Left renal pelvis (tissue), 4 donors: Measurements from ENCODE around the gene EIF1AY. TPM values are rescaled to one million over a fixed set of nuclear protein-coding genes. Genes with fewer than 3 reads are reported as not detected.
"Not testable (repeated sequence)": the region's sequence is repeated elsewhere in the genome, so short reads cannot be mapped to it uniquely, and the experiment has no call there.

Experiments
- DNase-seq, 4 donors: peaks; one replicate each; pipeline ENCODE4 v3.0.0-alpha.2; 2013; ENCODE audit warnings: low read depth in 4 of 4, low spot score in 3 of 4
- polyA plus RNA-seq, 4 donors: library from polyadenylated mRNA; unstranded; fragments of 120-200 nt; gene quantifications; one replicate each; pipeline ENCODE4 v1.2.1, GENCODE V29; 2013; ENCODE audit not compliant: insufficient read length in 4 of 4

EIF1AY gene
- polyA plus RNA-seq: 10 to 100 TPM; 46.0 to 71.1 (median 55.3) TPM

DNA sequence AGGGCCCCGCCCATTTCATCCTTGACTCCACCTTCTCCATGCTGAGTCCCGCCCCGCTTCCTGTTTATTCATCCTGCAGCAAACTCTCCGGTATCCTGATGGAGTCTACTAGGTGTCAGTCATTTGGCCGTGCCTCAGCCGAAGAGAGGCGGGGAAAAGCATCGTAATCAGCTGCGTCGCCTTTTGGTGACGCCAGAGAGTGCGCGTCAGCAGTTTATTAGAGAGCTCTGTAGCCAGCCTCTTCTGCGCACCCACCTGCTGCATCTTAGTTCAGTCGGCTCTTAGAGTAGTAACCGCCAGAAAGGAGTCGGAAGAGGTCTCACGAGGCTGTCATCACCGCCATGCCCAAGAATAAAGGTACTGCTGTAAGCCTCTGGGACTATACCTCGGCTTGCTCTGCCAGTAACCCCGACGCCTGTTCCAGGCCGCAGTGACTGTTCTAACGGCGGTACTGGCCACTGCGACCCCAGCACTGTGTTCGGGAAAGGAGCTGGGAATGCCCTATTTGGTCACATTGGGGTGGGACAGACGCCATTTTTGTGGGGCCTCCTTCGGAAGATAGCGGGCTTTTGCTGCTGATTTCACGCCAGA lies at the start of gene EIF1AY:
EIF1AY (plus strand) TSS at position 246 of the 591 bp plus-strand sequence; CDS start at position 342, 96 bp downstream.
- peak; percentile 76 to 87 (median 86) for DNase-seq

DNA sequence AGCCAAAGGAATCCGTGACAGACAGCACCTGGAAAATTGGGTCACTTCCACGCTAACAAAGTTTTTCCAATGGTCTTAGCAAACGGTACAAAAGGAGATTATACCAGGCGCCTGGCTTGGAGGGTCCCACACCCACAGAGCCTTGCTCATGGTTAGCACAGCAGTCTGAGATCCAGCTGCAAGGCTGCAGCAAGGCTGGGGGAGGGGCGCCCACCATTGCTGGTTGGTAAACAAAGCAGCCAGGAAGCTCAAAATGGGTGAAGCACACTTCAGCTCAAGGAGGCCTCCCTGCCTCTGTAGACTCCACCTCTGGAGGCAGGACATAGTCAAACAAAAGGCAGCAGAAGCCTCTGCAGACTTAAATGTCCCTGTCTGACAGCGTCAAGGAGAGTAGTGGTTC lies 47.1 kb upstream of the EIF1AY start:
- DNase-seq: no peak

- no peak for DNase-seq
Measured at GRCh38 chrY:20538186-20538585, 37.4 kb upstream of the EIF1AY start.

- DNase-seq: no peak
Measured at GRCh38 chrY:20538933-20539332, 36.6 kb upstream of the EIF1AY start.

DNA sequence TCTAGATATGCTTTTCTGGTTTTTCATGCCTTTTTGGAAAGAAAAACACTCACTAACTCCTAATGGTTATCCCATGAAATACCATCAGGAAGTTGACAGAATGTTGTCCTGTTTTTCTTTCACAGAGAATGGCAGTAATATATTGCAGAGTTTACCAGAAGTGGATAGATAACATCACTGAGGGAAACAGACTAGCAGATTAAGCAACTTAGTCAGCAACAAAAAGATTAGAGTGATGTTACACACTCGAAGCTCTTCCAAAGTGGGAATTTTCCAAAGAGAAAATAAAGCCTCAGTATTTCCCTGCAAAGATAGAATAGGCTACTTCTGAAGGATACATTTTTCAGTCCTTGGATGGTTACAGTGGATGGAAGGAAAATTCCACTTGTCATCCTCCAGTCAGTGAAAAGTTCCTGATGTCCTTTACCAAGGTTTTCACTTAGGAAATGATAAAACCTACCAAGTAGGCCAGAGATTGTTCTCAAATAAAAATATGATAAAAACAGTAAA lies 31.1 kb upstream of the EIF1AY start:
- no peak for DNase-seq

DNA sequence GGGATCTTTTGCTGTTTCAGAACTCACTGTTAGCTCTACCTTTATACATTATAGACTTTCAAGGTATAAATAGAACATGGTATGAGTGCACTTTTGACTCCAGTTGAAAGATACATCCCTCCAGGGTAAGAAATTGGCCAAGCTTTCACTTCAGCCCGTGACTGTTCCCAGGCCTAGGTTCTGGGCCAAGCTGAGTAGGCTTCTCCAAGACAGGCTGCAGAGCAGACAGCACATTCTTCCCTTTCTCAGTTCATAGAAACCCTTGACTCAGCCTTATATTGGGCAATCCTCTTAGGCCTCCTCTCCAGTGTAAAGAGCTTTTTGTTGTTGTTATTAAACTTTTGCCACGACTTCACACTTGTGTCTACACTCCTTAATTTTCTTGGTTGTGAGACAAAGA lies 29.5 kb upstream of the EIF1AY start:
- DNase-seq: no peak

DNA sequence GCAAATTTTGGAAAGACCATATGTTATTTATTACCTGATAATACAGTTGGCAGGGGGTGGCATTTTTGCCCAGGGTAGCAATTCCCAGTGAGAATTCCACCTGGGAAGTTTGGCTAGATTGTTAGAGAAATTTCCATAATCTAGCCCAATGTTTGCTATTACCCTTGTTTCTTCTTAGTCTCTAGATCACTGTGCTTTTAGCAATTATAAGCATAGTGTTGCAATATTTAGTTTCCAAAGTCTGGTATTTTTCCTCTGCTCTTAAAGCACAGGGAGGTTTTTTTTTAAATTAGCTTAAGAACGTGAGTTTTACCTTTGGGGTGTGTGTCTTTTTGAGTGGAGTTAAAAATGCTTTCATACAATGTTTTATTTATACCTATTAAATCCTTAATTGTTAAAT lies 26.3 kb upstream of the EIF1AY start:
- DNase-seq: no peak

DNA sequence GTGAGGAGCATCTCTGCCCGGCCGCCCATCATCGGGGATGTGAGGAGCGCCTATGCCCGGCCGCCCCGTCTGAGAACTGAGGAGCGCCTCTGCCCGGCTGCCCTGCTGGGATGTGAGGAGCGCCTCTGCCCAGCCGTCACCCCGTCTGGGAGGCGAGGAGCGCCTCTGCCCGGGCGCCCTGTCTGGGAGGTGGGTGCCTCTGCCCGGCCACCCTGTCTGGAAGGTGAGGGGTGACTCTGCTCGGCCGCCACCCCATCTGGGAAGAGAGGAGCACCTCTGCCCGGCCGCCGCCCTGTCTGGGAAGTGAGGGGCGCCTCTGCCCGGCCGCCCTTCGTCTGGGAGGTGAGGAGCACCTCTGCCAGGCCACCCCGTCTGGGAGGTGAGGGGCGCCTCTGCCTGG lies 23.7 kb upstream of the EIF1AY start:
- no peak for DNase-seq

- not testable (repeated sequence) for DNase-seq
Measured at GRCh38 chrY:20552764-20553323, 22.7 kb upstream of the EIF1AY start.

DNA sequence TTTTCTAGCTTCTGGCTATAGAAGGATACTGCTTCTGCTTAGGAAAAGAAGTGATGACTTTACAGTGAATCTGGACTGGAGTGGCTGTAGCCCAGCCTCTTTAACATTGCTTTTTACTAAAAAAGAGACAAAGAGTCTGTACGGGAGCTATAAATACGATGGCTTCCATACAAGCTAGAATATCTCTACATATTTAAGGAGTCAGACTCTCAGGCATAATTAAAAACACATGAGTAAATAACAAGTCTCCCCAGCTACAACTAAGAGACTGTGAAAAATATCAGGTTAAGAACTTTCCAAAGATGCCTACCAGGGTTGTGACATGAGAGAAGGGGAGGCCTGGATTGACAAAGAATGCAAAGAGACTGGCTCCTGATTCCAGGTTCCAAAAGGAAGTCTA lies 19.8 kb upstream of the EIF1AY start:
- DNase-seq: no peak

DNA sequence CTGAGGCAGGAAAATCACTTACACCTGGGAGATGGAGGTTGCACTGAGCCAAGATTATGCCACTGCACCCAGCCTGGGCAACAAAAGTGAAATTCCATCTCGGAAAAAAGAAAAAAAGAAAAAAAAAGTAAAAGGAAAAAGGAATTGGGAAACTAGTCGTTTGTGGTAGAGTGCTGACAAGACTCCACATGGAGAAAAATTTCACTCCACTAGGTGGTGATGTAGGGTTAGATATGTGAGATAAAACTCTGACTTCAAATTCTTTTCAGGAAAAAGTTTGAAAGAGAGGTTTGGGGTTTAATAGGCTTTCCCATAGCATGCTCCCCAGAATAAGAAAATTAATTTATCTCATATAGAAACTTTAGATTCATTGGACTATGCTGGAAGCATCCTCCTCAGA lies 16.9 kb upstream of the EIF1AY start:
- DNase-seq: no peak

- DNase-seq: no peak
Measured at GRCh38 chrY:20559873-20560512, 15.6 kb upstream of the EIF1AY start.

DNA sequence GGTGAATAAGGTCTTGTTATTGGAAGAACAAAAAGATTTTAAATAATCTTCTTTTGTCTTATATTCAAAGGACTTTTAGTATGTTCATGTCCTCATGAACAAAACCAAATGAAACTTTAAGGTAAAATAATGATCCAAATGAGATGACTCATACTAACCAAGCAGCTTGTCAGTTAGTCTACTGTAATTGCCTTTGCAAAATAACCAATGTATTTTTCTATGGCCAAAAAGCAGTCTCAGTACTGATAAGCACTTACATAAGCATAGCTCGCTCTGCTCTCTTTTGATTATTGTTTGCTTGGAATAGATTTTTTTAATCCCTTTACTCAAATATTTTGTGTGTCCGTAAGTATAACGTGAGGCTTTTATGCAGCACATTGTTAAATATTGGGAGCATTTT lies 4.3 kb upstream of the EIF1AY start:
- DNase-seq: no peak

GRCh38 chrY:20576506-20576905 lies 930 bp downstream of the EIF1AY start:
- no peak for DNase-seq

GRCh38 chrY:20578206-20578605 lies 2.6 kb downstream of the EIF1AY start:
- DNase-seq: no peak

GRCh38 chrY:20581687-20582086 lies 6.1 kb downstream of the EIF1AY start:
- no peak for DNase-seq

DNA sequence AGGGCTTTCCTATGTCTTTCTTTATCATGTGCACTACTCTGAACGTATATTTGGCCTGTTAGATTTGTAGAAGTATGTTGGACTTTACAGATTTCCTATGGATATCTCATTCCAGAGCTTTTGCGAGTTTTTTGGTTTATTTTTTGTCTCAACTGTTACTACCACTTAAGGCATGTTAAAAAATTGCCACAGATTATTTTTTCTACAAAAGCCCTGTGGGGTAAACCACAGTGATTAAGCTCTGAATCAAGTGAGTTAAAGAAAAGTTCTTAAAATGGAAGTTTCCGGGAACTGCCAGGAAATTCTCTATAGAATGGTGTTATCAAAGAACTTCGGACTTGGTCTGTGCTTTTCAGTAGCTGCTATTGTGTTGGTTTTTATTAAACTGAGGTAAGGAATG lies 10.6 kb downstream of the EIF1AY start:
- DNase-seq: no peak

Other genes starting within 250 kb of the EIF1AY start
- under 1 TPM in 1 of 4 donors, not detected in 3; 0.30 TPM for gene RPS4Y2, start 180.3 kb downstream of the EIF1AY start, polyA plus RNA-seq